DMS79 treated with DMSO at 0.1 percent for 48 hours (cell line): ENCODE results near the gene TXNRD1.
A peak's percentile ranks its signal among the peaks of the same experiment; 100 is the strongest.
"Not testable (repeated sequence)": the region's sequence is repeated elsewhere in the genome, so short reads cannot be mapped to it uniquely, and the experiment has no call there.

Experiments used
- DNase-seq: peaks from one replicate; lab custom pipeline; 2025; lab: John Stamatoyannopoulos, UW

Gene TXNRD1

DNA sequence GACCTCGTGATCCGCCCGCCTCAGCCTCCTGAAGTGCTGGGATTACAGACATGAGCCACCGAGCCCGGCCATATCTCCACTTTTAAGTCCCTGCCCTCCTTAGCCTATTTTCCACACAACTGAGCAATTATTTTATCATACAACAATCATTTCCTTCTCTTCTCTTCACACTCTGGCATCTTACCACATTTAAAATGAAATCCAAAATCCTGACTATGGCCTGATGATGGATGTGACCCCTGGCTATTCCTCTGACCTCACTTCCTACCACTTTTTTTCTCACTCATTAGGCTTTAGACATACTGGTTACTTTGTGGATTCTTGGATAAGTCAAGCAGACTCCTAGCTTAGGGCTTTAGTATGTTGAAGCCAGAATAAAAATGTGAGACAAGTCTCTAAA is 66.1 kb downstream of the TXNRD1 start:
- DNase-seq, result no peak

DNA sequence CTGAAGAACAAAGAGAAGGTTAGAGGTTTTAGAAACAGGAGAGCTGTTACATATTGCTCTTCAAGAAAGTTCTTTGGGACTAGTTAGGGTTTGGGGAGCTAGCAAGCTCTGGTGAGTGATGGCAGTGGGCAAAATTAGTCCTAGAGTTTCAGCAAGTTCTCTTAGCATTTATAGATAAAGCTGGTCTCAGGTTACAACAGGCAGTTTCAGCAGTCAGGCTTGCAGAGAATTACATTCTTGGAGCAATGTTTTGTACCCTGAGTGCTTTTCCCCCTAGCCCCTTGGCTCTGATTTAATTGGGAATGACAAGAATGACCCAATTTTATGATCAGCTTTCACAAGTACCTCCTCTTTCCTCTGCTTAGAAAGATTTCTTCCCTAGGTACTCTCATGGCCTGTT is 66.5 kb downstream of the TXNRD1 start:
- no peak for DNase-seq

DNA sequence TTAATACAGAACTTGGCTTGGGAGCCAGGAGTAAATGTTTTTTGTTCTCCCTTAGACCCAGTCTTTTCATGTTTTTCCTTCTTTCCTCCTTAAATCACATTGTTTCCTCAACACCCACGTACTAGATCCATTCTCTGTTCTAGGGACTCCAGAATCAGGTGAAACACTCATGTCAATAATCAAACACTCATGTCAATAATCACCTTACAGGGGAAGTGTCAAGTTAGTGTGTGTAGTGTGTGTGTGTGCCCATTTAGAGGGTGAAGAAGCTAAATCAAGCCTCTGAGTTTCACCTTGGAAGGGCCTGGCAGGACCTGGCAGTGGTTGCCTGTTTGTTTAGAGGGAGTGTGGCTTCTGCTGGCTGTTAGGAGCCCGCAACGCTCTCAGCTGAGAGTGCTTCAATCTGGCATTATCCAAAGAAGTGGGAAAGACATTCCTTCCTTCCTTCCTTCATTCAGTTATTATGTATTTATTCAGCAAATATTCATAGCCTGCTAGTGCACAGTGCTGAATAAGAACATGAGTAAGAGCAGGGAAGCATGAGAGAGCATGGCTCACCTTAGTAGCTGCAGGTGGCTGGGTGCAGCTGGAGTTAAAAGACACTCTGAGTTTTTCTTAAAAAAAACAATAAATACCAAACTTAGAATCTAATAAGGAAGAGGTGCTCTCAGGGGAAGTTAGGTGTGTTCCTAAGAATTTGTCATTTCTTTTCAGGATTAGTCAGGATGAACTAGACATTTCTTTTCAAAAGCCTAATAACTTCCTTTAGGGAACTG is 70.3 kb downstream of the TXNRD1 start:
- peak; percentile 83 for DNase-seq

DNA sequence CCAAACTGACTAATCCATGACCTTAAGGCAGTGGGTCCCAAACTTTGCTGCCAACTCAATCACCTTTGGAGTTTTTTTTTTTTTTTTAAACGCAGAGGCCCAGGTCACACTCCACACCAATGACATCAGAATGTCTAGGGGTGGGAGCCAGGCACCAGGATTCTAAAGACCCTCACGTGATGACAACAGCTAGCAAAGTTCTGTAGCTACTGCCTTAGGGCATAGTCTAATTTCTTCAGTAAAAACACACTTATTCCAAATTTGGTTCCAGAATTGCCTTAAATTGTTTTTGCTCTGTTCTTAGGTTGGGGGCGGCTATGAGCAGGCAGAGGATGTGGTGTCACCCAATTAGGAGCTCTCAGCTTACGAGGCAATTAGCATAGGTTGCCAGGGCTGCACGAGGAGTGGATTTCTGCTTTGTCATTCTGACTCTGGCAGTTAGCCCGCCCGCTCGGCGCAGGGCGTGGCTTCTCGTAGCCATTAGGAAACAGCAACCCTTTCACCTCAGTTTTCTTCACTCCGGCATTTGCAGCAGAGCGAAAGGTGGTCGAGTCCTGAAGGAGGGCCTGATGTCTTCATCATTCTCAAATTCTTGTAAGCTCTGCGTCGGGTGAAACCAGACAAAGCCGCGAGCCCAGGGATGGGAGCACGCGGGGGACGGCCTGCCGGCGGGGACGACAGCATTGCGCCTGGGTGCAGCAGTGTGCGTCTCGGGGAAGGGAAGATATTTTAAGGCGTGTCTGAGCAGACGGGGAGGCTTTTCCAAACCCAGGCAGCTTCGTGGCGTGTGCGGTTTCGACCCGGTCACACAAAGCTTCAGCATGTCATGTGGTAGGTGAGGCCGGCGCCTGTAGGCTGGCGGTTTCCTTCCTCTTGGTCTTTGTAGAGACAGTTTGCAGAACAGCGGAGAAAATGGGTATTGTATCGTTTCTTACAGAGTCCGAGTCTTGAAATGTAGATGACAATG is 71.2 kb downstream of the TXNRD1 start:
- peak; percentile 93 for DNase-seq

DNA sequence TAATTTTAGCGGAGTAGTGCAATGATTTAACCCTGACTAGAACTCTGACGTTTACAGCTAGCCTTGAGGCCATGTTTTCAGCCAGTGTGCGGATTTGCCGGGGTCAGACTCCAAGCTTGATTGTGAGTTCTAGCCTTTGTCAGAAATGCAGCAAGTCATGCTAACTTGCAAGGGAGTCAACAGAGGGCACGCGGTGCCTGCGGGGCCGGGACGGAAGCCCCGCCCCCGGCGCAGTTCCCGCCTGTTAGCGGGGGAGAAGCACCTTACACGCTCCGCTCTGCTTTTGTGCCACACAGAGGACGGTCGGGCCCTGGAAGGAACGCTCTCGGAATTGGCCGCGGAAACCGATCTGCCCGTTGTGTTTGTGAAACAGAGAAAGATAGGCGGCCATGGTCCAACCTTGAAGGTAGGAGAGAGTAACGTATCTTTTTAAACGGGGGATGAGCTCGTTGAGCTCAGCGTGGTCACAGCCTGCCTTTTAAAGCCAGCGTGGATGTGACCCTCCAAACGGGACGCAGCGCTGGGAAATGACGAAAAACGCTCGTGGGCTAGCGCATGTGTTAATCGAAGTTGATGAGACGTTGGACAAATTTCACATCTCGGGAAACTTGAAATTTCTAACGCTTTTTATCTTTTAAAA is 73.2 kb downstream of the TXNRD1 start:
- peak; percentile 80 for DNase-seq

DNA sequence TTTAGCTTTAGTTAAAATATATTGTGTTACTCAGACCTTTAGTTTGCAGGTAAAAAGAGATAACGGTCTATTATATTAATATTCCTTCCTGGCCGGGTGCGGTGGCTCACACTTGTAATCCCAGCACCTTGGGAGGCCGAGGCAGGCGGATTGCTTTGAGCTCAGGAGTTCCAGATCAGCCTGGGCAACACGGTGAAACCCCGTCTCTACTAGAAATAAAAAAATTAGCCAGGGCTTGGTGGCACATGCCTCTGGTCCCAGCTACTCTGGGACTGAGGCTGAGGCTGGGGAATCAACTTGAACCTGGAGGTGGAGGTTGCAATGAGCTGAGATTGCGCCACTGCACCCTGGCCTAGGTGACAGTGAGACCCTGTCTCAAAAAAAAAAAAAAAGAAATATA is 74.7 kb downstream of the TXNRD1 start:
- no peak for DNase-seq

DNA sequence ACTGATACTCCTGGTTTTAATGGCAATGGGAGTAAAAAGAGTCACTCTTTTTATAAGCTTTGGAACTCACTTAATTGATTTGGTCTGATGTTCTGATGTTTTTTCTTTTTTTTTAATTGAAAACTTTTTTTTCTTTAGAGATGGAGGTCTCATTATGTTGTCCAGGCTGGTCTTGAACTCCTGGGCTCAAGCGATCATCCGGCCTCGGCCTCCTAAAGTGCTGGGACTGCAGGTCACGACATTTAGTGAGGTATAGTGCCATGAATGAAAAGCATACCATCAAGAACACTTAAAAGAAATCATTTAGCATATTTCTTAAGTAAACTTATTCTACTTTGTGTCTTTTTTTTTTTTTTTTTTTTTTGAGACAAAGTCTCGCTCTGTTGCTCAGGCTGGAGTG is 75.3 kb downstream of the TXNRD1 start:
- no peak for DNase-seq

DNA sequence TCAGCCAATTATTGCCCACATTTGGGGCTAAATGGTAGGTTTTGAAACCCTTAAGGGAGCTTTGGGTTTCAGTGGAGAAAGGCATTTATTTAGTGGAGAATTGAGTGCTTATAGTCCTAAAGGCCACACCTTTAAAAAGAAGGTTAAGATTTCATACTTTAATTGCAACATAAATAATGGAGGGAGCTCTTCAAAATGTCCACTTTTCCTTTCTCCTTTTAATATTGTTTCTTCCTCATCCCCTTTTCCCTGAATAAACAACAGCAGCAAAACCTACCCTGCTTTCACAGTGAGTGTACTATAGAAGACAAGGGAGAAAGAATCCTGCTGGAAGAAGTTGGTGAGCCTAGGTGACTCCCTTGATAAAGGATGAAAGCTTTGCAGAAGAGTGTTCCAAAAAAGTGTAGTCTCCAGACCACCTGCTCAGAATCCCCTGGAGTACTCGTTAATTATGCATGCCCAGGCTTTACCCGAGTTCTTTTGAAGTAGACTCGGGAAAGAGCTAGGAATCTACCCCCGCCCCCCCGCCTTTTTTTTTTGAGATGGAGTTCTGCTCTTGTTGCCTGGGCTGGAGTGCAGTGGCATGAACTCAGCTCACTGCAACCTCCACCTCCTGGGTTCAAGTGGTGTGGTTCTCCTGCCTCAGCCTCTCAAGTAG is 76.4 kb downstream of the TXNRD1 start:
- peak; percentile 41 for DNase-seq

DNA sequence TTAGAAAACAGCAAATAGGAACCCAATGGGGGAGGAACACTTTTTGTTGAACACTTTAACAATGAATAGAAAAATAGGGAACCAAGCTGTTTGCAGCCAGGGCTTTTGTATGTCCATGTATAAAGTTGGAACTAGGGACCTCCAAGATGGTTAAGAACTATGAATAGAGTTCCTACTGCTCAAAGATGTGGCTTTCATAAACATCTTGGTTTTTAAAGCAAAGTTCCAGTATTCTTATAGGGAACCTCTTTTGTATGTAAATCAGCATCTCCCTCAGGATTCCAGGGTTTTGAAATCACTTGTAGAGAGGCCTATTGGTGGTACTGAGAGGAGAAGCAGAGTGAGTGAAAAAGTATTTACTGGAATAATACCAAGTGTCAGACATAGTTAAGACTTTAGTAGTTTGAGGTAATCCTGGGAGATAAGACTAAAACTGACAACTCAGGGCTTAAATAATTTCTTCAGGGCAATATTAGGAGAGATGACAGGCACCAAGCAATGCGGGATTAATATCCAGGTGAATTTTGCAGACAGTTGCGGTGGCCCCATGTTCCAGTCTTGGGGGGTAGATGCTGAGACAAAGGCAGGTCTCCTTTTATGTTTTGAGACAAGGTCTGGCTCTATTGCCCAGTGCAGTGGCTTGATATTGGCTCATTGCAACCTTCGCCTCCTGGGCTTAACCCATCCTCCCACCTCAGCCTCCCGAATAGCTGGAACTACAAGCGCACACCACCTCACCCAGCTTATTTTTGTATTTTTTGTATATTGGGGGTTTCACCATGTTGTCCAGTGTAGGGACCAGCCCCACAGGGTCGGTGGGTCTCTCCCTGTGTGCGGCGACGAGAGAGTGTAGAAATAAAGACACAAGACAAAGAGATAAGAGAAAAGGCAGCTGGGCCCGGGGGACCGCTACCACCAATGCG is 77.6 kb downstream of the TXNRD1 start:
- DNase-seq, result no peak

DNA sequence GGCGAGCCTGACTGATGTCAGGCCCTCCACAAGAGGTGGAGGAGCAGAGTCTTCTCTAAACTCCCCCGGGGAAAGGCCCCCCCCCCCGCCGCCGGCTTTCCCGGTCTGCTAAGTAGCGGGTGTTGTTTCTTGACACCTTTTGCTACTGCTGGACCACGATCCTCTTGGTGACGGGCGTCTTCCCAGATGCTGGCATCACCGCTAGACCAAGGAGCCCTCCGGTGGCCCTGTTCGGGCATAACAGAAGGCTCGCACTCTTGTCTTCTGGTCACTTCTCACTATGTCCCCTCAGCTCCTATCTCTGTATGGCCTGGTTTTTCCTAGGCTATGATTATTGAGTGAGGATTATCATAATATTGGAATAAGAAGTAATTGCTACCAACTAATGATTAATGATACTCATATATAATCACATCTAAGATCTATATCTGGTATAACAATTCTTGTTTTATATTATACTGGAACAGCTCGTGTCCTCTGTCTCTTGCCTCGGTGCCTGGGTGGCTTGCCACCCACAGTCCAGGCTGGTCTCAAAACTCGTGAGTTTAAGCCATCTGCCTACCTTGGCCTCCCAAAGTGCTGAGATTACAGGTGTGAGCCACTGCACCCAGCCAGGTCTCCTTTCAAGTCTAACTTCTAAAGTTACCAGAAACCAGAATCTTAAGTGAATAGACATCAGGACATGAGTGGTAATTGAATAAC is 78.7 kb downstream of the TXNRD1 start:
- DNase-seq, result not testable (repeated sequence)

DNA sequence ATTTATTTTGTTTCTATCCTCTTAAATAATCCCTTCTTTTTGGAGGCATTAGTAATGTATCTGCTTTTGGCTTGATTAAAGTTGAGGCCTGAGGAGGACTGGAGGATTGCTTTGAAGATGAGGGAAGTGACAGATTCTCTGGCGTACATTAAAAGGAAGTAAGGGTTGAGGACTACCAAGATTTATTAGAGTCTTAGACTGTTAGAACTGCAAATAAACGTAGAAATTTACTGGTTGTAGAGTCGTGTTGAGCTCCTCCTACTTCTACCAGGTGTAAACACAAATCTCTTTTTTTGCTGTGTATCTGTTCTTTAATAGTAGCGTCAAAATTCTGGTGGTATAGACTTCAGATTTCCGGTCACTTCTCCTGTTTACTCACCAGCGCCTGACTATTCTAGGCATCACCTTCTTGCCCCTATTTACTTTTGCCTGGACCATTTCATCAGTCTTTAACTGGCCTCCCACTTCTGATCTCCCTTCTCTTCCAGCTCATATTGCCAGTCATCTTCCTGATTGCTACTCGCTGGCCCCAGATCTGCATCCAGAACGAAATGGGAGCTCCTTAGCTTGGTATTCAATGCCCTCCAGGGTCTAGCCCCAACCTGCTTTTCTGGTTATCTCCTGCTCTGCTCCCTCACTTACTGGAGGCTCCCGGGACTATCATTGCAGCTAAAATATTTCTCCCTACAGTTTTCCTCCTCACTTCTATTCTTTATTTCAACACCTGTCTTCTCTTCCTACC is 79.5 kb downstream of the TXNRD1 start:
- DNase-seq, result no peak

DNA sequence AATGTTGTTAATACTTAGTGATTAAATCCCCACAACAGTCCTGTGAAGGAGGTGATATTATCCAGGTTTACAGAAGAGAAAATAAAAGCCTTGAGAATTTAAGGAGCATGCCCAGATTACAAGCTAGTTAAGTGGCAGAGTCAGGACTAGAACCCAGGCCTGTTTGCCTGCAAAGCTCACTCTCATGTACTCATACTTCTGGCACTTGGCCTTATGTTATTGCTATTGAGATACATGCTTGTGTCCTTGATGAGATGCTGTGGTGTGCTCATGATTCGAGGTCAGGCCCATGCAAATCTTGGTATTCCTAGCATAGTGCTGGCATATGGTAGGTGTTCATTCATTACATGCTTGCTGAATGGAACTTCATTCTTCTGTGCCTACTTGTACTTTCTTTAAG is 80.4 kb downstream of the TXNRD1 start:
- no peak for DNase-seq

DNA sequence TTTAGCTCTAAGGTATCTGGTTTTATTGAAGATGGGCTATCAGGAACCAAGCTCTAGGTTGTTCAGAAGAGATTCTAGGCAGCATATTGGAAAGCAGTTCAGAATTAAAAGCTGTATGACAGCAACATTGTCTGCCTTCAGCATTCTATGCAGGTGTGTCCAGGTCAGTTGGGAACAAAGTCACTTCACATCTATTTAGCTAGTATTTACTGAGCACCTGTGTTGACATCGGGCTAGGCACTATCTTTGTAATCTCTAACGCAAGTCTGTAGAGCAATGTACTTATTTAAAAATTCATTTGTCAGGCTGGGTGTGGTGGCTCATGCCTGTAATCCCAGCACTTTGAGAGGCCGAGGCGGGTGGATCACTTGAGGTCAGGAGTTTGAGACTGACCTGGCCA is 81.1 kb downstream of the TXNRD1 start:
- no peak for DNase-seq

DNA sequence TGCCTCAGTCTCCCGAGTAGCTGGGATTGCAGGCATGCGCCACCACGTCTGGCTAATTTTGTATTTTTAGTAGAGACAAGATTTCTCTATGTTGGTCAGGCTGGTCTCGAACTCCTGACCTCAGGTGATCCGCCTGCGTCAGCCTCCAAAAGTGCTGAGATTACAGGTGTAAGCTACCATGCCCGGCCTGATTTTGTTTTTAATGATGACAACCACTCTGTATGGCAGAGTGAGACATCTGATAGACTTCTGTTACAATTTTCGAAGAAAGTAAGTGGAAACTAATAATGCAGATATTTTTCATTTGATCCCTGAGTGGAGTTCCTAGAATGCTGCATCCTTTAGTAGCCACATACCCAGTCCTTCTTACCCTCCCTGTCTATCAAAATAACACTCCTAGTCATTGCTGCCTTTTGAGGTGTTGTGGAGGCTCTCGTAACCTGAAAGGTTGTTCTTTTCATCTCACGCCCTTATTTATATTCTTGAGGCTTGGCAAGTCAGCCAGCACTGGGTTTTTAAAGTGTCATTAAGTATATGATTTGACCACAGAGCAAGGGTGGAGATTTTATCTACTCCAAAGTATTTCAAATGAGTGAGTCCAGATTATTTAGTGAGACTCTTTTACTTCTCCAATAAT is 82.0 kb downstream of the TXNRD1 start:
- DNase-seq, result peak; percentile 59

DNA sequence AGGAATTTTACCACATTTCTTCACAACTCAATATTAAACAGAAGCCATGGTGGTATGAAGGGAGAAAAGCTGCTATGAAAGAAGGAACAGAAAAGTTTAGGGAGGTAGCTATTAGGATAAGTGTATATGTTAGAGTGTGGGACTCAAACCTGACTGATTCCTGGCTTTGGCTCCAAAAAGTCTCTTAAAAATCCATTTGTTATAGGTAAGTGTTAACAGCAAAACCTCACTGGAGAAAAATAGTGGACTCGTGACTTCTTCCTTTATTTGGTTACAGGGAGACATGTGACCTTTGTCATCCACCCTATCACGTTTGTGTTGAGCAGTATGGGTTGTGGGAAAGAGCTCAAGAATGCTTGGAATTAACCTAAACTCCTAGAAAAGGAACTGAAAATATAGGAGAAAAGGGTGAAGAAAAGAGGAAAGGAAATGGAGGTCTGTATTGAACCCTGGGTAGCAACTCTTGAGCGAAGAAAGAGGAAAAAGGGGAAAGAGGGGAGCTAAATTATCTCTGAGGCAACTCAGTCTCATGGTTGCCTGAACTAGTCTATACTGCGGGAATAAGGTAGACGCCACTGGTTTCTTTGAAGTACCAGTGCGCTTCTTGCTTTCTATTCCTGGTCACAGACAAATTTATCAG is 84.4 kb downstream of the TXNRD1 start:
- DNase-seq, result no peak

DNA sequence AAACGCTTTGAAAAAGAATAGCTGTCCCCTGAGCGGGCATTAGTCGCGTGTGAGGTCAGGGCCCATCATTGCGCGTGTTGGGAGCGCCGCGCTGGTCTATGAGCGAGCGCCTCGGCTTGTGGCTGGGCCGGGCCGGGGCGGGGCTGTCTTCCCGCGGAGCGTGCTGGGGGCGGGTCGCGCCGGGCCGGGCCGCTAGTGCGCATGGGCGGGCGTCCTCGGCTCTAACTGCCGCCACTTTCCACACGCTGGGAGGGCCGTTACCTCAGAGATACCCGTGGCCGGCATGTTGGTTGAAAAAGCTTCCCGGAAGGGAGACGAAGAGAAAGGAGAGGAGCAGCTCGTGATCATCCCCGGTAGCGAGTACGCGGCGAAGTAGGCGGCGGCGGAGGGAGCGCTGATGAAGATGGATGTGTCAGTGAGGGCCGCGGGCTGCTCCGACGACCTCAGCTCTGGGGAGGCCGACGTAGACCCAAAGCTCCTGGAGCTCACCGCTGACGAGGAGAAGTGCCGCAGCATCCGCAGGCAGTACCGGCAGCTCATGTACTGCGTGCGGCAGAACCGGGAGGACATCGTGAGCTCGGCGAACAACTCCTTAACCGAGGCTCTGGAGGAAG is 88.1 kb downstream of the TXNRD1 start, which contains the start of gene EID3:
EID3 (plus strand) TSS at position 202 of the 614 bp plus-strand sequence; CDS start at position 398, 196 bp downstream.
- peak; percentile 75 for DNase-seq

DNA sequence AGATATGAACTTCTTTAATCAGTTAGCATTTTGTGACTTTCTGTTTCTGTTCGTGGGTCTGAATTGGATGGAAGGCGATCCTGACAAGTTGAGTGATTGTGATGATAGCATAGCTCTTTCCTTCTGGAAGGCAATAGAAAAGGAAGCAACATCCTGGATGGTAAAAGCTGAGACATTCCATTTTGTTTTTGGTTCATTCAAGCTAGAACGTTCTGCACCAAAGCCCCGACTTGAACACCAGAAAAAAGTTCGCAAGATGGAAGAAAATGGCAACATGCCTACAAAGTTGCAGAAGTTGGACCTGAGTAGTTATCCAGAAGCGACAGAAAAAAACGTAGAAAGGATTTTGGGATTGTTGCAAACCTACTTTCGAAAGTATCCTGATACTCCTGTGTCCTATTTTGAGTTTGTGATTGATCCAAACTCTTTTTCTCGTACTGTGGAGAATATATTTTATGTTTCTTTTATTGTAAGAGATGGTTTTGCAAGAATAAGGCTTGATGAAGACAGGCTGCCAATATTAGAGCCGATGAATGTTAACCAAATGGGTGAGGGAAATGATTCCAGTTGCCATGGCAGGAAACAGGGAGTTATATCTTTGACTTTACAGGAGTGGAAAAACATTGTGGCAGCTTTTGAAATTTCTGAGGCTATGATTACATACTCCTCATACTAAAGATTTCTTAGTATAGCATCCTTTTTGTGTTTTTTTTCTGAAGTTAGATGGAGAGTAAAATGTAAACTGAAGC is 88.9 kb downstream of the TXNRD1 start:
- DNase-seq, result no peak
